HEK293T (cell line): Measurements from ENCODE around the gene CBLB.

Experiments
- ARNT ChIP-seq: fragments of 450-650 bp; IDR thresholded peaks from 2 replicates; pipeline ENCODE4 v1.6.1; 2017; ENCODE audit warnings: mild to moderate bottlenecking
- BHLHE40 ChIP-seq: fragments of 450-650 bp; IDR thresholded peaks from 2 replicates; pipeline ENCODE4 v1.6.1; 2016; ENCODE audit warnings: mild to moderate bottlenecking, moderate library complexity, borderline replicate concordance
- CTBP1 ChIP-seq: fragments of 450-650 bp; IDR thresholded peaks from 2 replicates; pipeline ENCODE4 v1.6.1; 2016; ENCODE audit warnings: borderline replicate concordance
- ELF4 ChIP-seq: fragments of 450-650 bp; IDR thresholded peaks from 2 replicates; pipeline ENCODE4 v1.6.1; 2017; ENCODE audit warnings: antibody characterized with exemption
- FOXA1 ChIP-seq: fragments of 450-650 bp; IDR thresholded peaks from 2 replicates; pipeline ENCODE4 v1.6.1; 2016; ENCODE audit warnings: mild to moderate bottlenecking
- HDGF ChIP-seq: fragments of 450-650 bp; IDR thresholded peaks from 2 replicates; pipeline ENCODE4 v1.6.1; 2017; ENCODE audit warnings: antibody characterized with exemption, borderline replicate concordance
- L3MBTL2 ChIP-seq: fragments of 450-650 bp; conservative IDR thresholded peaks from 2 replicates; pipeline ENCODE4 v1.6.1; 2016; ENCODE audit warnings: mild to moderate bottlenecking
- NFRKB ChIP-seq: fragments of 450-650 bp; IDR thresholded peaks from 2 replicates; pipeline ENCODE4 v1.6.1; 2016; ENCODE audit warnings: mild to moderate bottlenecking, moderate library complexity
- SP1 ChIP-seq: fragments of 450-650 bp; IDR thresholded peaks from 2 replicates; pipeline ENCODE4 v1.6.1; 2017
- SUZ12 ChIP-seq: fragments of 450-650 bp; IDR thresholded peaks from 2 replicates; pipeline ENCODE4 v1.6.1; 2016; ENCODE audit warnings: mild to moderate bottlenecking
- ZNF384 ChIP-seq: fragments of 450-650 bp; IDR thresholded peaks from 2 replicates; pipeline ENCODE4 v1.6.1; 2016

DNA sequence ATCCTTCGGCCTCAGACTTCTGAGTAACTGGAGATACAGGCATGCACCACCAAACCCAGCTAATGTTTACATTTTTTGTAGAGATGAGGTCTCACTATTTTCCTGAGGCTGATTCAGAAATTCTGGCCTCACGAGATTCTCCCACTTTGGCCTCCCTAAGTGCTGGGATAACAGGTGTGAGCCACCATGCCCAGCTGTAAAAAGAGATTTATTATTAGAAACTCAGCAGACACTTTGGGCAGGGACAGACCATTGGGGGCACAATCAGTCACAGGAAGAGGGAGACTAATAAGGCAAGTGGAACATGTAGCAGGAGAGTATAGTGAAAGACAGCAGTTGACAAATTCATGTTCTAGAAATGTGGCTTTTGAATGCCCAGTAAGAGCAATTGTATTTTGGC lies 249.2 kb downstream of the CBLB start:
- TF ChIP-seq SUZ12 (no peak), BHLHE40 (no peak), L3MBTL2 (no peak), ARNT (no peak), CTBP1 (no peak), FOXA1 (no peak), NFRKB (no peak), HDGF (no peak), ZNF384 (no peak), ELF4 (no peak), SP1 (no peak)
